ENCODE data around the gene HDDC2.

Gene HDDC2

GRCh38 chr6:125271486-125272159 is 30.1 kb downstream of the HDDC2 start:
- DNase-seq (ENCODE audit: low read depth in 3 of 3) = no peak

DNA sequence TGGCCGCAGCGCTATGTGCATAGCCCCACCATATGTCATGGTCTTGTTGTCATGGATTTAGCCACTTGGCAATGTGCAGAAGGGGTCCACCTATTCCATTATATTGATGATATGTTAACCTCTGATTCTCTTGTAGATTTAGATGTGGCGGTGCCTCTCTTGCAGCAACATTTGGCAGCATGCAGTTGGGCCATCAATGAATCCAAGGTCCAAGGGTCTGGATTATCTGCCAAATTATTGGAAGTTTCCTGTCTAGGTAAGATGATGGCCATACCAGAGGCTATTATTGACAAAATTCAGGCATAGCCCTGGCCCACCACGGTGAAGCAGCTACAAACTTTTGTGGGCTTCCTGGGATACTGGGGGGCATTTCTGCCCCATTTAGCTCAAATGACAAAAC is 31.4 kb downstream of the HDDC2 start:
- no peak for DNase-seq (ENCODE audit: low read depth in 3 of 3)

- no peak for DNase-seq (ENCODE audit: low read depth in 3 of 3)
Observed at GRCh38 chr6:125269328-125269985, 32.3 kb downstream of the HDDC2 start.

DNA sequence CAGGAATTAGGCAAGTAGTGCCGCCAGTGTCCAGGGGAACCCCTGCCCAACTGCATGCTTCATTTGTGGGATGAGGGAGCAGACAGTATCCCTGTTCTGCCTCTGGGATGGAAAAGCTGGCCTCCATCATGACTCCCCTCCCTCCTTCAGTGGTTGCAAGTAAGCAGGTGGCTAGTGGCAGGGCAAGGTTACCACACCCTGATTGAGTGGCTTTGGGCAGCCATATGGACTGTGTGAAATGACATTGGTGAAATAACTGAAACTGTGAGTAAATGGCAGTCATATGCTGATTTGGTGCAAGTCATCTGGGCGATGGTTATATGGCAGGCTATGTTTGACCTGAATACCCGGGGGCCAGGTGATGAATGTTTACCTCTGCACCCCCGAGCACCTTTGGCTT is 33.0 kb downstream of the HDDC2 start:
- no peak for DNase-seq (ENCODE audit: low read depth in 3 of 3)

DNA sequence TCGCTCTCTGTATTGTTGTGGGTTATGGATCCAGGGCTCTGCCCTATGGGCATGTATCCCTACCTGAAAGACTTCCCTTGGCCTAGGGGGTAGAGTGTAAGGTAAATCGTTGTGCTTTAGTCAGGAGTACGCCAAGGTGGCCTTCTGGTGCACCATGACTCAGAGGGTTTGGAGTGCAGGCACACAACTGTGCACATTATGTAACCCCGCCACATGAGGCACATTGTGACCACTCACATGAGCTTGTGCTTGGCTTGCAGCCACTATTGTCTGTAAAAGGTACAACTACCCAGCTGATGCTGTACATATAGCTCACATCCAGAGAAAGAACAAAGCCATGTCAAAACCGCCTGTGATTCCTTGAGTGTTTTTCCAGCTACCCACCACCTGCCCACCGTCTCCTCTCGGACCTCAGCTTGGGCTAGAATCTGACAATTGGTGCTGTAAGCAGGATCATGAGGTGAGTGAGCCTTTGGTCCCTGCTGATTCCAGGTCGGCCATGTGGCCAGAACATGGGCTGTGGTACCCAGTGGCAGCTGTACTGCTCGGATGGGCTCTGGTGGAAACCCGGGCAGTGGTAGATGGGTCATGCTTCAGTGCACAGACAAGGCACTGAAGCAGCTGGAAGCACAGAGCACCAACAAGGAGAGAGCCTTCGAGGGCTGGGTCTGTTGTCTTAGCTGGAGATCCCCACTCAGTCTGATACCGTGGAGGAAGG is 33.8 kb downstream of the HDDC2 start:
- no peak for DNase-seq (ENCODE audit: low read depth in 3 of 3)

- no peak for DNase-seq (ENCODE audit: low read depth in 3 of 3)
Observed at GRCh38 chr6:125264476-125264875, 37.3 kb downstream of the HDDC2 start.

- no peak for DNase-seq (ENCODE audit: low read depth in 3 of 3)
Observed at GRCh38 chr6:125262016-125263013, 39.5 kb downstream of the HDDC2 start.

- DNase-seq (ENCODE audit: low read depth in 3 of 3) = no peak
Observed at GRCh38 chr6:125259354-125259736, 42.4 kb downstream of the HDDC2 start.

DNA sequence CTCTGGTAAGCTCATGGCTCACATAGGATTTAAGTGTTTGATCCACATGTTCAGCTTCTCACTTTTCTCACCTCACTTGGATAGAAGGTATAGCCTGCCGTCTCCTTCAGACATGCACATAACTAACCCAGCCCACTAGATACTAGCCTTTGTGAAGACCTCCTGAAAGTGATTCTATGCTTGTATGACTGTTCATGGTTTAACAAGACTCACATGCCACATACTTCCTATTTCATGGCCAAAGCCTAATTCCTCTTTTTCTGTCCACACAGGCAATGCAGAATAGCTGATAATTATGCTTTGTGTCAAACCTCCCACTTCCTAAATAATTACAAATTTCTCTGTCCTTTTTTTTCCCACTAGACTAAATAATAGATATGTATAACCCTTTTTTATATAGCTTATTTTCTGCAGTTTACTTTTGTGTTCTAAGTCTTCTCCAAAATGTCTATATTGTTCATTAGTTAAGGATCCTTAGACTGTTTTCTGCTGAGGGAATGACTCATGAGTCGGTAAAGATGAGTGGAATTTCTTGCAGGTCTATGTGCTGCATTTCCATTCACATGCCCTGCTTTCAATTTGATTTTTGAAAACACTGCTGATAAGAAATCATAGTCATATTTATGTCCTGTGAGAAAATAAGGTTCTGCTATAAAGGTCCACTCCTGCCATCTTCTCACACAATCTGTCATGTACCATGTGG is 43.0 kb downstream of the HDDC2 start:
- DNase-seq (ENCODE audit: low read depth in 3 of 3) = no peak

DNA sequence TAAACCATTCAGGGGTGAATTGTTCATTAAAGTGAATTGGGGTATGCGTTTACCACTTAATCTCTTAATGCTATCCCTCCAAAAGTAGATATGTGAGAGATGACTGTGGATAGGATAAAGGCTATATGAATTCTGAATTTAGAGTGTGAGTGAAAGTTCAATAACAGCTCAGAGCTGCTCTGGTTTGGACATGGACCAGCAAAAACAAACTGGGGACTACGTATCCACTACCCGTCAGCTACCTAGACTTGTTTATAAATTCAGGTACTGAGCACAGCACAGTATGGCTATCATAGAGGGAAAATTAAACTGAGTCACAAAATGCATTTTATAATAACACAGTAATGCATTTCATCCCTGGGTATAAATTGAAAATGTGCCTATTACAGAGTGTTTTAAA is 44.4 kb downstream of the HDDC2 start:
- DNase-seq (ENCODE audit: low read depth in 3 of 3) = no peak

DNA sequence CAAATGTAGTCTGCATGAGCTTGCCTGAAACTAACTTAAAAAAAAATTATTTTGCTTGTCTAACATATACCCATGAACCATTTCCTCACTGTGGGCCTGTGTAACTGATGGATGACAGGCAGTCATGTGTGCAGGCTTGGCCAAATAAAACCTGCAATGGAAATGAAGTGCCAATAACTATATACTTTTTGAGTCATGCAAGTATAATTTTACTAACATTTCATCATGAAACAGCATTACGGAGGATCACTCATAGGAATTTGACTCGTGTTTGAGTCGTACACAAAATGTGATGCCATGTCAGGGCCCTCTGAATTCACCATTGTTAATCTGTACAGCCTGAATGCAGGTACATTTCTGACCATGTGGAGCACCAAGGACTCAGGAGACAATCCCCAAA is 46.6 kb downstream of the HDDC2 start:
- DNase-seq (ENCODE audit: low read depth in 3 of 3) = no peak

- DNase-seq (ENCODE audit: low read depth in 3 of 3) = no peak
Observed at GRCh38 chr6:125254321-125254720, 47.4 kb downstream of the HDDC2 start.

DNA sequence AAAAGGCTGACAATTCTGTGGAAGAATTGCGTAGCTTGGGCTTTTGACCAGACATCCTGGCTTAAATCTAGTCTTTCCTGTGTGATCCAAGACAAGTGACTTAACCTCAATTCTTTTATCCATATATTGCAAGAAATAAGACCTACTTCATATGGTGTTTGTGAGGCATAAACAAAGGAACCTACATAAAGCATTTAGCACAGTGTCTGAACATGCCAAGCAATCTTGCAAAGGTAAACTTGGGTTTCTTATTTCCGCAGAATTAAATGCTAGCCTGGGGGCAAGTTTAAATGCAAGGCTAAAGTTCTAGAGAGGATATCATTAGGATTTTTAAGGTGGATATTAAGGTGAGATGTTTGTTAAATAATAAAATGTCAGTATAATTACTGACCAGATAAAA is 47.9 kb downstream of the HDDC2 start:
- no peak for DNase-seq (ENCODE audit: low read depth in 3 of 3)

DNA sequence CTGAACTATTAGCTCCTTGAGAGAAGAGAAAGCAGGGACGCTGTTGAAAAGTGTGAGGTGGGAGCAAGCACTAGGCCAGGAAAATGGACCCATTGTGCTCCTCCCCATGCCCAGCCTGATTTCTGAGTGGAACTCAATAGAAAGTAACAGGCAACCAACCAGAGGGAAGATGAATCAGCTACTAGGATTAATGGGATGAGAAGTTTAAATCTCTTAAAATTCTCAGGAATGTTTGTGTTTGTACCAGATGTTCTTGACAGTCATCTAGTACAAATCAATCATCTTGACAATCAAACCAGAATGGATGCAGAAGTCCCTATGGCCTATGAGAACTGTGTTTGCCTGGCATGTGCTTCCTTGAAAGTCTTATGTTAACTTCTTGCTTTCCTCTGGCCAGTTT is 48.9 kb downstream of the HDDC2 start:
- DNase-seq (ENCODE audit: low read depth in 3 of 3) = no peak

GRCh38 chr6:125251516-125252220 is 50.1 kb downstream of the HDDC2 start:
- no peak for DNase-seq (ENCODE audit: low read depth in 3 of 3)

DNA sequence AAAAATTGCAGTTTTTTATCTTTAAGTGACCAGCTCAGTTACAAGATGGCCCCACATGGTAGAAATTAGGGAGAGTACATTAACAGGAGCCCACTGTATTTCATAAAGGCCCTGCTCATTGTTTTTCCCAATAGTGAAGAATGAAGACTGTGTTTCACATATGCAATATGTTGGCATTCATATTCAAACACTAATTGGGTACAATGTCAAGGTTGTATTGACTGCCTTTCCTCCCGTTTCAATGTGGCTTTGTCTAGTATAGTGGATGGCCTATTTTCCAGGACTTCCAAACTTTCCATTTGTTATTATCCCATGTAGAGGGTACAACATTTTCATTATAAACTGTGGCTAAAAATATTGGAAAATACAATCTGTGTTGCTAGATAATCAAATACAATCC is 51.3 kb downstream of the HDDC2 start:
- DNase-seq (ENCODE audit: low read depth in 3 of 3) = no peak

- no peak for DNase-seq (ENCODE audit: low read depth in 3 of 3)
Observed at GRCh38 chr6:125248136-125248535, 53.6 kb downstream of the HDDC2 start.

DNA sequence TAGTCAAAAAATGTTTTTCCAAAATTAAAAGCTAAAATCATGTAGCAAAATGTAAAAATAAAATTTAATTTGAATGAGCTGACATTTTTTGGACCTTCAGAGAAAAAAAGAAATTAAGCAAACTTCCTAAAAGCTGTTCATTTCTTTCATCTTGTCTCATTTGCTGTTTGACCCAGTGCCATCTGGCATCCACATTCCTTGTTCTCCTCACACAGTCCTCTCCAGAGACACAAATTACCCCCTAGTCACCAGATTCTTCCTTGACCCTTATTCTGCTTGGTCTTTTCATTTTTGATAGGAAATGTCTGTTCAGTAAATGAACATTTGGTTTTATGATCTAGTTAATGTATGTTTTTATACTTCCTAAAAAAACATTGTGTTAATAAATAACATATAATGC is 55.2 kb downstream of the HDDC2 start:
- no peak for DNase-seq (ENCODE audit: low read depth in 3 of 3)

DNA sequence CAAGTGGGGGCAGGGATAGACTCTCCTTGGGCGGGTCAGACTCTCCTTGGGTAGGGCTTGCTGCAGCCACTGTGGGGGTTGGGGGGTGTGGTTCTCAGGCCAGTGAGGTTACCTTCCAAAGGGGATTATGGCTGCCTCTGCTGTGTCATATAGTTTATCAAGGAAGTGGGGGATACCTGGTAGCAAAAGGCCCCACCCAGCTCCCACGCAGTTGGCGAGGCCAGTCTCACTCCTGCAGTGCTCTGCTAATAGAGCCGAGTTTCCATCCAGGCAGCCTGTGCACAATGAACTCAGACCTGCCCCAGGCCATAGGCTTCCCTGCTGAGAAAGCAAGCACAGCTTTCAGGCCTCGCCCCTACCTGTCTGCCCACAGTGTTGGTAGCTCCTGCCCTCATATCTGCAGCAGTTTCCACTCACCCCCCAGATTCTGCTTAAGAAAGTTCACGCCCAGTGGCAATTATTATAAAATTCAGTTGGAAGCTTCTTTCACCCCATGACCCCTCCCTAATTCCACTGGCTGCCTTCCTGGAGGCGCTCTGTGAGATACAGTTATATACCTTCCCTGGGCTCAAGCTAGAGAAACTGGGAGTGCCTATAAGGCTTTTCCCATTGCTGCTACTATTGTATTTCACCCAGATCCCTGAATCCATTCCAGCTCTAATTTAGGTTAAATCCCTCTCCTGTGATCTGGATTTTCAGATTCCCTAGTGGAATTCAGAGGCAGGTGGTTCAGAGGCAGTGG is 56.1 kb downstream of the HDDC2 start:
- no peak for DNase-seq (ENCODE audit: low read depth in 3 of 3)

DNA sequence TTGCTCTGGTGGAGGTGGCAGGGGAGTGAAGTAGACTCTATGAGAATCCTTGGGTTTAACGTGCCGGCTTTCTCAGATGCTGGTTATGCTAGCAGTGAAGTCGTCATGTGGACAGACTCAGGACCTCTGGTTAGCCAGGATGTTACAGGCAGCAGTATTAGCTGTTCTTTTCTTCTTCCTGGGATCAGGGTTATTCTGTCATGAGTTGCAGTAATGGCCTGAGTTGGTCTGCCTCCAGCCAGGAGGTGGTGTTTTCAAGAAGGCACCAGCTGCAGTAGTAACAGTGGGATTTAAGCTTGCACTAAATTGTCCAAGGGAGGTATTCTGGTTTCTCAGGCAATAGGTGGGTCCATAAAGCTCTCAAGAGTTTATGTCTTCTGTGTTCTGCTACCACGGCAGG is 56.7 kb downstream of the HDDC2 start:
- no peak for DNase-seq (ENCODE audit: low read depth in 3 of 3)
